Fibroblast of lung (primary cell): ENCODE results near the gene UBAC1. TPM values are rescaled to one million over a fixed set of nuclear protein-coding genes. Genes with fewer than 3 reads are reported as not detected.

Experiments
- DNase-seq, 2 donors: peaks; one replicate each; pipeline versions ENCODE4 v3.0.0 to v3.0.0-alpha.2; 2010; ENCODE audit warnings: low read depth in 2 of 2
- H2AFZ ChIP-seq: 2 replicates; pipeline ENCODE4 v1.5.1; 2012; ENCODE audit warnings: low read length, control low read depth, inconsistent platforms
- H3K27ac ChIP-seq: 2 replicates; pipeline ENCODE4 v1.5.1; 2011; ENCODE audit warnings: low read length, control low read depth; ENCODE audit not compliant: insufficient read depth
- H3K27me3 ChIP-seq: 2 replicates; pipeline ENCODE4 v1.5.1; 2011; ENCODE audit warnings: mild to moderate bottlenecking, low read length; ENCODE audit not compliant: control insufficient read depth, insufficient read depth
- H3K36me3 ChIP-seq: 2 replicates; pipeline ENCODE4 v1.5.1; 2011; ENCODE audit warnings: low read length; ENCODE audit not compliant: control insufficient read depth, insufficient read depth
- H3K4me1 ChIP-seq: 2 replicates; pipeline ENCODE4 v1.5.1; 2011; ENCODE audit warnings: low read length; ENCODE audit not compliant: control insufficient read depth, insufficient read depth; ENCODE audit errors: extremely low read depth
- H3K4me2 ChIP-seq: 2 replicates; pipeline ENCODE4 v1.5.1; 2011; ENCODE audit warnings: low read length, control low read depth; ENCODE audit not compliant: insufficient read depth; ENCODE audit errors: extremely low read depth
- H3K4me3 ChIP-seq, 4 experiments: fragments of 200-600 bp in 1 of 4; sonication (generic) in 1 of 4; replicated peaks in 1 of 4; 2 replicates each; pipeline ENCODE4 v1.5.1; 2011 to 2016; ENCODE audit warnings: low read length in 4 of 4, low read depth in 3 of 4, mild to moderate bottlenecking in 3 of 4, control low read depth in 2 of 4, inconsistent platforms in 1 of 4, mixed read lengths in 1 of 4; ENCODE audit not compliant: insufficient read depth in 1 of 4; ENCODE audit errors: control extremely low read depth in 1 of 4
- H3K79me2 ChIP-seq: 2 replicates; pipeline ENCODE4 v1.5.1; 2012; ENCODE audit warnings: mild to moderate bottlenecking, low read length, inconsistent platforms; ENCODE audit not compliant: control insufficient read depth, insufficient read depth
- H3K9ac ChIP-seq: 2 replicates; pipeline ENCODE4 v1.5.1; 2011; ENCODE audit warnings: mild to moderate bottlenecking, low read length, control low read depth; ENCODE audit not compliant: insufficient read depth
- H3K9me3 ChIP-seq: 2 replicates; pipeline ENCODE4 v1.5.1; 2012; ENCODE audit warnings: low read depth, low read length; ENCODE audit not compliant: control insufficient read depth, insufficient read depth
- H4K20me1 ChIP-seq: 2 replicates; pipeline ENCODE4 v1.5.1; 2011; ENCODE audit warnings: low read length; ENCODE audit not compliant: control insufficient read depth, insufficient read depth; ENCODE audit errors: extremely low read depth
- EZH2 ChIP-seq: IDR thresholded peaks from 2 replicates; pipeline ENCODE4 v1.5.1; 2012; ENCODE audit warnings: low read length, control low read depth, mild to moderate bottlenecking; ENCODE audit errors: missing control alignments
- polyA plus RNA-seq, 2 donors: library from polyadenylated mRNA; depleted of rRNA in 1 of 2; stranded (reverse) in 1 of 2; unstranded in 1 of 2; fragments of >200 nt; gene quantifications; 2 replicates each; pipeline ENCODE4 v1.2.1, GENCODE V29; 2011 to 2012; ENCODE audit warnings: missing spikeins in 1 of 2
- total RNA-seq: library from RNA; depleted of rRNA; stranded (reverse); fragments of >200 nt; gene quantifications from 2 replicates; pipeline ENCODE4 v1.2.1, GENCODE V29; 2014
- TF ChIP-seq, protein P1 (sequence below), 2 donors: IDR thresholded peaks in 1 of 2; conservative IDR thresholded peaks in 1 of 2; 1 replicate in 1 of 2; 2 replicates in 1 of 2; pipeline ENCODE4 v1.5.1; 2011 to 2012; ENCODE audit warnings: low read length in 2 of 2, control low read depth in 1 of 2, inconsistent platforms in 1 of 2, low read depth in 1 of 2, mild to moderate bottlenecking in 1 of 2

The UBAC1 gene
- total and polyA plus RNA-seq, 2 donors (not counting 1 experiment from before 2014, with no cell fraction given), result 26.8 to 30.6 TPM

DNA sequence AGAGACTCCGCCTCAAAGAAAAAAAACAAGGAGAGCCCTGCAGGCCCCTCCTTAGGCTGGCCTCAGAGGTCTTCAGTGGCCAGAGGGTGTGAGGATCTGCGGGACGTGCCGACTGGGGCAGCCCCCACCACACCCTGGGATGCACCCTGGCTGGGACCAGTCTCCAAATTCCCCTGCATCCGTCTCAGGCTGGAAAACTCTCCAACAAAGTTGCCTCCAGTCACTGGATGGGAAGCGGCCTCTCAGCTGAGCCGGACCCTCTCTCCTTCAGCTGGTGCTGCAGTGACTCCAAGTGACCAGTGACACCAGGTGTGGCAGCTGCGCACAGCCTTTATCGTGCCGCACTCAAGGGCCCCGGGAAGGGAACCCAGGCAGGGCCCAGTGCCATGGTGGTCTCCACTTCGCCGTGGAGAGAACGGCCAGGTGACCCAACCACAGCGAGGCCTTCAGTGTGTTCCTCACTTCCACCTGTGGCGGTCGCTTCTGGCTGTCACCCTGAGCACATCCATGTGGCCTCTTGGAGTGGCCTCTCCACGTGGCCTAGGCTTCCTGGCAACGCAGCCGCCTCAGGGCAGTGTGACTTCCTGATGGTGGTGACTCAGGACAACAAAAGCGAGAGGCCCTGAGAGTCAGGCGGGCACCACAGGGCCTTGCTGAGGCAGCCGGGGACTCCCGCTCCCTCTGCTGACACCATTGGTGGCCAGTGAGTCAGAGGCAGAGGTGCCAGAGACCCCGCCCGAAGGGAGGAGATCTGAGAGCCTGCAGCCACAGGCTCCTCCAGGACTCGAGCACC lies 34.6 kb downstream of the UBAC1 start:
- DNase-seq, result peak; percentile 62 to 88
- H3K27me3 ChIP-seq, result no peaks in the 10 kb centered on the region
- H4K20me1 ChIP-seq, result no peaks in the 10 kb centered on the region
- H3K27ac ChIP-seq, result no peak overlapping the region
- H3K9ac ChIP-seq, result no peak overlapping the region
- peaks cover 3% of the 10 kb centered on the region for H3K36me3 ChIP-seq
- H3K4me1 ChIP-seq, result no peaks in the 10 kb centered on the region
- no peaks in the 10 kb centered on the region for H3K9me3 ChIP-seq
- H3K79me2 ChIP-seq, result no peaks in the 10 kb centered on the region
- TF ChIP-seq, protein P1, sequence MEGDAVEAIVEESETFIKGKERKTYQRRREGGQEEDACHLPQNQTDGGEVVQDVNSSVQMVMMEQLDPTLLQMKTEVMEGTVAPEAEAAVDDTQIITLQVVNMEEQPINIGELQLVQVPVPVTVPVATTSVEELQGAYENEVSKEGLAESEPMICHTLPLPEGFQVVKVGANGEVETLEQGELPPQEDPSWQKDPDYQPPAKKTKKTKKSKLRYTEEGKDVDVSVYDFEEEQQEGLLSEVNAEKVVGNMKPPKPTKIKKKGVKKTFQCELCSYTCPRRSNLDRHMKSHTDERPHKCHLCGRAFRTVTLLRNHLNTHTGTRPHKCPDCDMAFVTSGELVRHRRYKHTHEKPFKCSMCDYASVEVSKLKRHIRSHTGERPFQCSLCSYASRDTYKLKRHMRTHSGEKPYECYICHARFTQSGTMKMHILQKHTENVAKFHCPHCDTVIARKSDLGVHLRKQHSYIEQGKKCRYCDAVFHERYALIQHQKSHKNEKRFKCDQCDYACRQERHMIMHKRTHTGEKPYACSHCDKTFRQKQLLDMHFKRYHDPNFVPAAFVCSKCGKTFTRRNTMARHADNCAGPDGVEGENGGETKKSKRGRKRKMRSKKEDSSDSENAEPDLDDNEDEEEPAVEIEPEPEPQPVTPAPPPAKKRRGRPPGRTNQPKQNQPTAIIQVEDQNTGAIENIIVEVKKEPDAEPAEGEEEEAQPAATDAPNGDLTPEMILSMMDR (conservative IDR thresholded peaks at IDR 0.05 in 1 of 2, IDR thresholded peaks at IDR 0.05 in 1 of 2; ENCODE audit: low read depth in 1 of 2, low read length in 2 of 2), result no peak
- no peak for TF ChIP-seq EZH2
- no peak overlapping the region for H3K4me2 ChIP-seq
- no peak overlapping the region for H3K4me3 ChIP-seq
- H2AFZ ChIP-seq, result no peak overlapping the region

DNA sequence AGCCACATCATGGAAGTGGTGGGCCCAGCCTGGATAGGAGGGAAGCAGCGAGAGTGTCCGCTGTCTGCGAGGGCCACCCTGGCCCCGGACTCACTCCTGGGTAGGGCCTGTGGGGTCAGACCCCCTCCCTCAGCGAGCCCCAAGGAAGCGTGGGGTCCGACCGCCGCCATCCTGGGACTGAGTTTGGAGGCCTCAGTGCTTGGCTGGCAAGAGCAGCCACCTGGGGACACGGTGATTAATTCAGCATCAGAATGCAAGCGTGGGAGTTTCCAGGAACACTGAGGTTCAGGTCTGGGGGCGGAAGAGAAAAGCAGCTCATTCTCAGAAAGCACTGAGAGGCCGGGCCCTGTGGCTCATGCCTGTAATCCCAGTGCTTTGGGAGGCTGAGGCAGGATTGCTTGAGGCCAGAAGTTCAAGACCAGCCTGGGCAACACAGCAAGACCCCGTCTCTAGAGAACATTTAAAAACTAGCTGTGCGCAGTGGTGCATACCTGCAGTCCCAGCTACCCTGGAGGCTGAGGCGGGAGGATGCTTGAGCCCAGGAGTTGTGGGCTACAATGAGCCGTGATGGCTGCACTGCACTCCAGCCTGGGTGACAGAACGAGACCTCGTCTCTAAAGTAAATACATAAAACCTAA lies 35.6 kb downstream of the UBAC1 start:
- DNase-seq, result peak in 1 of 2 donors; percentile 74

More for the DNA sequence above, 35.6 kb downstream of the UBAC1 start:
- Histone ChIP-seq H4K20me1 (no peaks in the 10 kb centered on the region), H3K4me3 (no peak overlapping the region), H3K36me3 (no peaks in the 10 kb centered on the region), H3K27ac (no peak overlapping the region), H2AFZ (no peak overlapping the region), H3K79me2 (no peaks in the 10 kb centered on the region), H3K9ac (no peak overlapping the region), H3K4me1 (no peaks in the 10 kb centered on the region), H3K9me3 (no peaks in the 10 kb centered on the region), H3K27me3 (no peaks in the 10 kb centered on the region), H3K4me2 (no peak overlapping the region)
- TF ChIP-seq, protein P1 (conservative IDR thresholded peaks at IDR 0.05 in 1 of 2, IDR thresholded peaks at IDR 0.05 in 1 of 2; ENCODE audit: low read depth in 1 of 2, low read length in 2 of 2), result no peak
- no peak for TF ChIP-seq EZH2
